ENCODE measurements around the gene LETM1.

LETM1 gene

DNA sequence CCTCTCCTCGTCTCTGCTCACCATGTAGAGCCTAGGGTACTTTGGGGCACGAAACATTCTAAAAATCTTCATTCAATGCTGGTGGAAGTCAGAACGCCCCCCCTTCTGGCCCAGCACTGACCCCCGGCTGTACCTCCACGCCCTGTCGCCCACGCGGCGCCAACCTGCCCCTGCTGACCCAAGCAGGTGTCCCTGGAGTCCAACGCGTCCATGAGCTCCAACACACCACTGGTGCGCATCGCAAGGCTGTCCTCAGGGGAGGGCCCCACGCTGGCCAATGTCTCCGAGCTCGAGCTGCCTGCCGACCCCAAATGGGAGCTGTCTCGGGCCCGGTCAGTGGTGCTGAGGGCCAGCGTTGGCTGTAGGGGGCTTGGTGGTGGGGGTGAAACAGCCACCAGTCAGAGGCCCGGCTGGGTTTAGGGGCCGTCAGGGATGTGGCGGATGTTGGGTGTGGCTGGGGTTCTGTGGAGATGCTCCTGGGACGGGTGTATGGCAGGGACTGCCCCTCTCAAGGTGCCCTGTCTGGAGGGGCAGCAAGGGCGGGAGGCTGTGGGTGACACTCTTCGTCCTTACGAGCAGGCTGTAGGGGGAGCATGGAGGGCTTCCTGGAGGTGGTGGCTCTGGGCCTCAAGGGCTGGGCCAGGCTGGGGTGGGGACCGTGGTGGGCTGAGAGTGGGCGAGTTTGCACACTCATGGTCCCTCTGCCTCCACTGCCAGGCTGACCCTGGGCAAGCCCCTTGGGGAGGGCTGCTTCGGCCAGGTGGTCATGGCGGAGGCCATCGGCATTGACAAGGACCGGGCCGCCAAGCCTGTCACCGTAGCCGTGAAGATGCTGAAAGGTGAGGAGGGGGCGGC is 51.1 kb downstream of the LETM1 start:
- TF ChIP-seq BACH2 (CRISPR knock-in tag; IDR thresholded peaks at IDR 0.05; ENCODE audit: borderline replicate concordance) (no peak), ZNF565 (CRISPR knock-in tag; conservative IDR thresholded peaks at IDR 0.05; ENCODE audit: low read depth) (no peak), SNAI2 (CRISPR knock-in tag; IDR thresholded peaks at IDR 0.05) (no peak), GLIS3 (CRISPR knock-in tag; IDR thresholded peaks at IDR 0.05) (no peak), ZFP3 (CRISPR knock-in tag; IDR thresholded peaks at IDR 0.05) (no peak), ZNF70 (CRISPR knock-in tag; IDR thresholded peaks at IDR 0.05) (no peak), ZC3H10 (CRISPR knock-in tag; IDR thresholded peaks at IDR 0.05) (no peak), TCF4 (CRISPR knock-in tag; IDR thresholded peaks at IDR 0.05; ENCODE audit: borderline replicate concordance) (no peak), ZFP30 (CRISPR knock-in tag; IDR thresholded peaks at IDR 0.05) (no peak), ESRRG (CRISPR knock-in tag; IDR thresholded peaks at IDR 0.05) (no peak), ARNTL (CRISPR knock-in tag; IDR thresholded peaks at IDR 0.05; ENCODE audit: borderline replicate concordance, low read depth) (no peak), ZNF8 (CRISPR knock-in tag; IDR thresholded peaks at IDR 0.05) (no peak), RARB (CRISPR knock-in tag; IDR thresholded peaks at IDR 0.05) (no peak), ISL1 (CRISPR knock-in tag; IDR thresholded peaks at IDR 0.05) (no peak)
- TF ChIP-seq, protein P1, sequence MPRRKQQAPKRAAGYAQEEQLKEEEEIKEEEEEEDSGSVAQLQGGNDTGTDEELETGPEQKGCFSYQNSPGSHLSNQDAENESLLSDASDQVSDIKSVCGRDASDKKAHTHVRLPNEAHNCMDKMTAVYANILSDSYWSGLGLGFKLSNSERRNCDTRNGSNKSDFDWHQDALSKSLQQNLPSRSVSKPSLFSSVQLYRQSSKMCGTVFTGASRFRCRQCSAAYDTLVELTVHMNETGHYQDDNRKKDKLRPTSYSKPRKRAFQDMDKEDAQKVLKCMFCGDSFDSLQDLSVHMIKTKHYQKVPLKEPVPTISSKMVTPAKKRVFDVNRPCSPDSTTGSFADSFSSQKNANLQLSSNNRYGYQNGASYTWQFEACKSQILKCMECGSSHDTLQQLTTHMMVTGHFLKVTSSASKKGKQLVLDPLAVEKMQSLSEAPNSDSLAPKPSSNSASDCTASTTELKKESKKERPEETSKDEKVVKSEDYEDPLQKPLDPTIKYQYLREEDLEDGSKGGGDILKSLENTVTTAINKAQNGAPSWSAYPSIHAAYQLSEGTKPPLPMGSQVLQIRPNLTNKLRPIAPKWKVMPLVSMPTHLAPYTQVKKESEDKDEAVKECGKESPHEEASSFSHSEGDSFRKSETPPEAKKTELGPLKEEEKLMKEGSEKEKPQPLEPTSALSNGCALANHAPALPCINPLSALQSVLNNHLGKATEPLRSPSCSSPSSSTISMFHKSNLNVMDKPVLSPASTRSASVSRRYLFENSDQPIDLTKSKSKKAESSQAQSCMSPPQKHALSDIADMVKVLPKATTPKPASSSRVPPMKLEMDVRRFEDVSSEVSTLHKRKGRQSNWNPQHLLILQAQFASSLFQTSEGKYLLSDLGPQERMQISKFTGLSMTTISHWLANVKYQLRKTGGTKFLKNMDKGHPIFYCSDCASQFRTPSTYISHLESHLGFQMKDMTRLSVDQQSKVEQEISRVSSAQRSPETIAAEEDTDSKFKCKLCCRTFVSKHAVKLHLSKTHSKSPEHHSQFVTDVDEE (CRISPR knock-in tag; IDR thresholded peaks at IDR 0.05): no peak
- TF ChIP-seq, protein P2, sequence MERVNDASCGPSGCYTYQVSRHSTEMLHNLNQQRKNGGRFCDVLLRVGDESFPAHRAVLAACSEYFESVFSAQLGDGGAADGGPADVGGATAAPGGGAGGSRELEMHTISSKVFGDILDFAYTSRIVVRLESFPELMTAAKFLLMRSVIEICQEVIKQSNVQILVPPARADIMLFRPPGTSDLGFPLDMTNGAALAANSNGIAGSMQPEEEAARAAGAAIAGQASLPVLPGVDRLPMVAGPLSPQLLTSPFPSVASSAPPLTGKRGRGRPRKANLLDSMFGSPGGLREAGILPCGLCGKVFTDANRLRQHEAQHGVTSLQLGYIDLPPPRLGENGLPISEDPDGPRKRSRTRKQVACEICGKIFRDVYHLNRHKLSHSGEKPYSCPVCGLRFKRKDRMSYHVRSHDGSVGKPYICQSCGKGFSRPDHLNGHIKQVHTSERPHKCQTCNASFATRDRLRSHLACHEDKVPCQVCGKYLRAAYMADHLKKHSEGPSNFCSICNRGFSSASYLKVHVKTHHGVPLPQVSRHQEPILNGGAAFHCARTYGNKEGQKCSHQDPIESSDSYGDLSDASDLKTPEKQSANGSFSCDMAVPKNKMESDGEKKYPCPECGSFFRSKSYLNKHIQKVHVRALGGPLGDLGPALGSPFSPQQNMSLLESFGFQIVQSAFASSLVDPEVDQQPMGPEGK (CRISPR knock-in tag; IDR thresholded peaks at IDR 0.05; ENCODE audit: borderline replicate concordance): no peak
- TF ChIP-seq, protein P3, sequence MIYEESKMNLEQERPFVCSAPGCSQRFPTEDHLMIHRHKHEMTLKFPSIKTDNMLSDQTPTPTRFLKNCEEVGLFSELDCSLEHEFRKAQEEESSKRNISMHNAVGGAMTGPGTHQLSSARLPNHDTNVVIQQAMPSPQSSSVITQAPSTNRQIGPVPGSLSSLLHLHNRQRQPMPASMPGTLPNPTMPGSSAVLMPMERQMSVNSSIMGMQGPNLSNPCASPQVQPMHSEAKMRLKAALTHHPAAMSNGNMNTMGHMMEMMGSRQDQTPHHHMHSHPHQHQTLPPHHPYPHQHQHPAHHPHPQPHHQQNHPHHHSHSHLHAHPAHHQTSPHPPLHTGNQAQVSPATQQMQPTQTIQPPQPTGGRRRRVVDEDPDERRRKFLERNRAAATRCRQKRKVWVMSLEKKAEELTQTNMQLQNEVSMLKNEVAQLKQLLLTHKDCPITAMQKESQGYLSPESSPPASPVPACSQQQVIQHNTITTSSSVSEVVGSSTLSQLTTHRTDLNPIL (CRISPR knock-in tag; IDR thresholded peaks at IDR 0.05; ENCODE audit: low read depth): no peak
- TF ChIP-seq, protein P4, sequence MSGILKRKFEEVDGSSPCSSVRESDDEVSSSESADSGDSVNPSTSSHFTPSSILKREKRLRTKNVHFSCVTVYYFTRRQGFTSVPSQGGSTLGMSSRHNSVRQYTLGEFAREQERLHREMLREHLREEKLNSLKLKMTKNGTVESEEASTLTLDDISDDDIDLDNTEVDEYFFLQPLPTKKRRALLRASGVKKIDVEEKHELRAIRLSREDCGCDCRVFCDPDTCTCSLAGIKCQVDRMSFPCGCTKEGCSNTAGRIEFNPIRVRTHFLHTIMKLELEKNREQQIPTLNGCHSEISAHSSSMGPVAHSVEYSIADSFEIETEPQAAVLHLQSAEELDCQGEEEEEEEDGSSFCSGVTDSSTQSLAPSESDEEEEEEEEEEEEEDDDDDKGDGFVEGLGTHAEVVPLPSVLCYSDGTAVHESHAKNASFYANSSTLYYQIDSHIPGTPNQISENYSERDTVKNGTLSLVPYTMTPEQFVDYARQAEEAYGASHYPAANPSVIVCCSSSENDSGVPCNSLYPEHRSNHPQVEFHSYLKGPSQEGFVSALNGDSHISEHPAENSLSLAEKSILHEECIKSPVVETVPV (CRISPR knock-in tag; IDR thresholded peaks at IDR 0.05): no peak
- TF ChIP-seq, protein P5, sequence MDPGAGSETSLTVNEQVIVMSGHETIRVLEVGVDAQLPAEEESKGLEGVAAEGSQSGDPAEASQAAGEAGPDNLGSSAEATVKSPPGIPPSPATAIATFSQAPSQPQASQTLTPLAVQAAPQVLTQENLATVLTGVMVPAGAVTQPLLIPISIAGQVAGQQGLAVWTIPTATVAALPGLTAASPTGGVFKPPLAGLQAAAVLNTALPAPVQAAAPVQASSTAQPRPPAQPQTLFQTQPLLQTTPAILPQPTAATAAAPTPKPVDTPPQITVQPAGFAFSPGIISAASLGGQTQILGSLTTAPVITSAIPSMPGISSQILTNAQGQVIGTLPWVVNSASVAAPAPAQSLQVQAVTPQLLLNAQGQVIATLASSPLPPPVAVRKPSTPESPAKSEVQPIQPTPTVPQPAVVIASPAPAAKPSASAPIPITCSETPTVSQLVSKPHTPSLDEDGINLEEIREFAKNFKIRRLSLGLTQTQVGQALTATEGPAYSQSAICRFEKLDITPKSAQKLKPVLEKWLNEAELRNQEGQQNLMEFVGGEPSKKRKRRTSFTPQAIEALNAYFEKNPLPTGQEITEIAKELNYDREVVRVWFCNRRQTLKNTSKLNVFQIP (CRISPR knock-in tag; IDR thresholded peaks at IDR 0.05; ENCODE audit: borderline replicate concordance, low read depth): no peak
- no peak for ATAC-seq

DNA sequence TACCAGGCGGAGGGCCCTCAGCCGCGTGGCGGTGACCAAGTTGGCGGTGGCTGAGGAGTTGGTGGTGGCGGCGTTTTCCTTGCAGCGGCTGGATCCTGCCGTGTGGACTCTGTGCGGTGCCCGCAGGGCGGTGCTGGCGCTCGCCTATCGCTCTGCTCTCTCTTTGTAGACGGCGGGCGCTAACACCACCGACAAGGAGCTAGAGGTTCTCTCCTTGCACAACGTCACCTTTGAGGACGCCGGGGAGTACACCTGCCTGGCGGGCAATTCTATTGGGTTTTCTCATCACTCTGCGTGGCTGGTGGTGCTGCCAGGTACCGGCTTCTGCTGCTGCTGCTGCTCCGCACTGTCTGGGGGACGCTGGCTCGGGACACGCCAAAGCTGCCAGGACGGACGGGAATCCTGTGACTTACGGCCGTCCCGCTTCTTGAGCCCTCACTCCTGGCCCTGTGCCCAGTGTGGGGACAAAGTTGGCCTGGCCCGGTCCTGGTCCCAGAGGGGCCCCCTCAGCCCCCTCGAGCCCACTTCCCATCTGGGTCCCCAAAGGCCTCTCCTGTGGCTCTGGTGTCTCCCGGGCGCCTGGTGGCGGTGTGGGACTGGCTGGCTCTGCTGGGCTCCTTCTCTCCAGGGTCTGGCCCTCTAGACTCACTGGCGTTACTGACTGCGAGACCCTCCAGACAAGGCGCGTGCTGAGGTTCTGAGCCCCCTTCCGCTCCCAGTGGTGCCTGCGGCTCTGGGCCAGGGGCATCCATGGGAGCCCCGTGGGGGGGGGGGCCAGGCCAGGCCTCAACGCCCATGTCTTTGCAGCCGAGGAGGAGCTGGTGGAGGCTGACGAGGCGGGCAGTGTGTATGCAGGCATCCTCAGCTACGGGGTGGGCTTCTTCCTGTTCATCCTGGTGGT is 52.2 kb downstream of the LETM1 start:
- TF ChIP-seq ZC3H10 (CRISPR knock-in tag; IDR thresholded peaks at IDR 0.05) (no peak), ZFP30 (CRISPR knock-in tag; IDR thresholded peaks at IDR 0.05) (no peak), ISL1 (CRISPR knock-in tag; IDR thresholded peaks at IDR 0.05) (no peak), SNAI2 (CRISPR knock-in tag; IDR thresholded peaks at IDR 0.05) (no peak), OSR1 (CRISPR knock-in tag; IDR thresholded peaks at IDR 0.05) (no peak), TOX (CRISPR knock-in tag; IDR thresholded peaks at IDR 0.05; ENCODE audit: borderline replicate concordance) (no peak), ZFP3 (CRISPR knock-in tag; IDR thresholded peaks at IDR 0.05) (no peak)
- TF ChIP-seq, protein P4 (CRISPR knock-in tag; IDR thresholded peaks at IDR 0.05): no peak
- TF ChIP-seq, protein P3 (CRISPR knock-in tag; IDR thresholded peaks at IDR 0.05; ENCODE audit: low read depth): no peak
- TF ChIP-seq, protein P1 (CRISPR knock-in tag; IDR thresholded peaks at IDR 0.05): no peak
- no peak for ATAC-seq

All from SK-N-SH treated with all-trans-retinoic acid at 6 μM for 48 hours (cell line).